Hypothalamus (tissue), 51 donors: ENCODE data around the gene CCDC141.
A peak's percentile ranks its signal among the peaks of the same experiment; 100 is the strongest.

ENCODE experiments used
- DNase-seq, 51 donors: peaks; one replicate each; lab custom pipeline; 2025; lab: John Stamatoyannopoulos, UW

The CCDC141 gene

DNA sequence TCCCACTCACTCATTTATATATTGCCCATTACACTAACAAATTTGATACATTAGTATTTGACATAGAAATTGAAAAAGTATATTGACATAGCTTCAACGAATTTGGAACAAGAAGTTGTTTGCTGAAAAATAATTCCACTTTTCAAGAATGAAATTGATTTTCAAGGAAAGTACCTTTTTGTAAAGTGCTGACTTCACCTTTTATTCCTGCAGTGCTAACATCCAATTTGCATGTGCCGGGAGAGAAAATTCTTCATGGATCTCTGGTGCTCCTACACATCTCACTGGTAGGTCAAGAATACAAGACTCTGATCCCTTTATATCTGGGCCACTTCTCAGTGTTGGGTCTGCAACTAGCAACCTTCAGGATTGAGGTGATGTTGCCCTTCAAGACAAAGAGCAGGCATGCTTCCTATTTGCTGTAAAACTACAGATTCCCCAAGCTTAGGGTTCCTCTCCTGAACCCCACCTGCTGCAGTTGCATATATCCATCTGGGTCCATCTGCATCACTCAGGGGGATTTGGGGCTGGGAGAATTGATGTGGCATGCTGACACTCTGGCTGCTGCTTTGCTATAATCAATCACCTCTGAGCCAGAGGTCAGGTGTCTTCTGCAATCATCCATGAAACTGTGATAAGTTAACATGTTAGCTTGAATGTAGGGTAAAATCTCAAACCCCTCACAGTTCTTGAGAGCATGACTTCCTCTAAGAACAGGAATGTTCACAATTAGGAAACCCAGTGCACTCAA lies 134.3 kb downstream of the CCDC141 start:
- DNase-seq = no peak

DNA sequence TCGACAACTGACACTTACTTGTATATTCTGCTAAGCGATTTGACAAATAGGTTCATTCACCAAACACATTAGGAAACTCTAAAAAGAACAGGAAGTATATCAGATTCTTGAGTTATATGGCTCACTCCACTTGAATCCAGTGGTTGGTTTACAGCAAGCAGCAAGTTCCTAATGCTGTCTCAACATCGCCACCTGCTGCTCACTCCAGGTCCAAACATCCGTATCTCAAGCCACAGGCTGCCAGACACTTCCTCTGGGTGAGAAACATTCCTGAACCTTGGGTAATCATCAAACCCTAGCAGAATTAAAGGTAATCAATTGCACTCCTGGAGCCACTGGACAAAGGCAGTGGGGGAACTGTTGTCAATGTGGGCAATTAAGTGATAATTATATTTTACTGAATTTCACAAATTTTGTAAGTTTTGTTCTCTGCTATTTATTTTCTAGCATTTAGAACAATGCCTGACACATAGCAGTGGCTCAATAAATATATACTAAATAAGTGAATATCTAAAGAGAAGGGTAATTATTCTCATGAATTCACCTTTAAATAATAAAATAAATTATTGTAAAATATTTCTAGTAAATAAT lies 135.6 kb downstream of the CCDC141 start:
- DNase-seq = peak in 45 of 51 donors; percentile 0 to 83 (median 38)

DNA sequence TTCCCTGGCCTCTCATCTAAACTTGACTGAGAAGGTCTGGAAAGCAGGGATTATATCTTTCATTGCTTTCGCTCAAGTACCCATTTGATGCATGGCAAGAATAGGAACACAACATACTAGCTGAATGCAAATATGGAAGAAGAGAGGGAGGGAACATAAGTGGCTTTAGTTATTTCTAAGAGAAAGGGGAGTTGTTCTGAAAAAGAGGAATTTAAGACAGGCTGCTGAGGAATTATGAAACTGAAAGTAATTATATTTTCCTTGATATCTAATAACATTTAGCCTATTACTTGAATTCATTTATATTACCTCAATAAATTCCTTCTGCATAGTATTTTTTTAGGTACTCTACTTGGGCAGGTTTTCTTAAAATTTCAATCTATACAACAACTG lies 136.9 kb downstream of the CCDC141 start:
- no peak for DNase-seq

DNA sequence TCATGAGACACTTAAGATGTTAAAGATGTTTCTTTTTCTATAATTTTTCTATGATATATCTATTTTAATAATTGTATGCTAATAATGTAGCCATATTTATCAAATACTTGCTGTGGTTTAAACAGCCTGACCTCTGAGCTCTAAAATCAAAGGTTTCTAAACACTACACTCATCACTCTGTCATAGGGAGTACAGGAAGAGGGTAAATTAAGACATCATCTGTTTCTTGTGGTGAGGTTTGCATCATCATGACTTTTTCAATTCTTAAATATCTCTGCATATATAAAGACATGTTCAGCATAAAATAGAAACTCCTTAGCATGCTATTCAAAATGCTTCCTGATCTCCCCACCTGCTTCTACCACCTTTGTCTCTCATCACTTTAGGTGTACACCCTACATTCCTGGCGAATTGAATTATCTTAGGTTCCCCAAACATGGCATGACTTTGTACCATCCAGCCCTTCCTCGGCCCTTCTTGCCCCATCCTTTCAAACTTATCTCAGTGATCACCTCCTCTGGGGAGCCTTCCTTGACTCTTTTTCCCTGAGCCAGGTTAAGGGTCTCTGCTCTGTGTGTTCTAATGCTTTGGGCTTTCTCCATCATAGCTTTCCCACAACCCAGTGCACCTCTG lies 137.4 kb downstream of the CCDC141 start:
- DNase-seq = no peak

DNA sequence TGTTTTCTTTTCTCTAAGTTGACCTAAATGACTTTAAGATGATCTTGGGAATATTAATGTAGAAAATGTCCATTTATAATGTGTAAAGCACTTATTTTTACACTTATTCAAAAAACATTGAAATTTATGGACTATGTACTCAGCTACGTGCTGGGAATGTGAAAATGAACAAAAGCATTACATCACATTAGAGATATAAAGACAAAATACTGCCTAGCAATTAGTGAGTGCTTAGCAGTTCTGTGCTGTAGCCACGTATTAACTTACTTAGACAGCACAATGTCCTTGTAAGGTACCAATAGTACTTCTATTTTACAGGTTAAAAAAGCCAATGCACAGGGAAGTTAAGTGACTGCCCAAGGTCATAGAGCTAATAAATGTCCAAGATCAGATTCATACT lies 138.9 kb downstream of the CCDC141 start:
- DNase-seq = no peak

DNA sequence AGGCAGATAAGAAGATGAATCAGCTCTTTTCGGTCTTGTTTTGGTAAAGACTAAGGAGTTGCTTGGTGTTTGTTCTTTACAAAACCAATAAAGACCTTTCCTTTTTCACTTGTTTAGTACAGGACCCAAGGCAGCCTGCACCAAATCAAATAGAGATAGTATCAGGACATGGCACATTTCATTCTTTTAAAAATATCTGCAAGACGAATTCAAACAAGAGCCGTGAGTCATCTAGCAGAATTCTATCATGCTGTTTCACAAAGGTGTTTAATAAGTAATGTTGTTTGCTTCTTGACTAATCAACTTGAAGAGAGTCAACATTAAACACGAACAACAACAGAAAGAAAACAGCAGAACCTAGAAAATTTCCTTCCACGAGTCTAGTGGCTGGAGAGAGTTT lies 139.9 kb downstream of the CCDC141 start:
- DNase-seq = no peak

DNA sequence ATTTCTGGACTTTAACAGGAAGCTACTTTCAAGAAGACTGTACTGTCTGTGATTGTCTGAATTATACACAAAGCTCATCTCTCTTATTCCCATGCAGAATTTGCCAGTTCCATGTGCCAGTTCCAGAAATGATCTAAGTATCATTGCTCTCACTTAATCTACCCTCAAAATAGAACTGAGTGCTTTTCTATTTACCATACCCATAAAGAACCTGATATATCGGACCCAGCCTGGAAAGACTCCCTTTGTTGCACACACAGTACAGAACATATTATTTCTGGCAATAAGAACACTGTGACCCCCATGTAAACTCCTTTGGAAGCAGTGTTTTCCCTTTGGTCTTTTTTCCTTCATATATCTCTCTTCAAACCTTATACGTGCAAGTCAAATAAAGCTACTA lies 140.4 kb downstream of the CCDC141 start:
- DNase-seq = no peak

DNA sequence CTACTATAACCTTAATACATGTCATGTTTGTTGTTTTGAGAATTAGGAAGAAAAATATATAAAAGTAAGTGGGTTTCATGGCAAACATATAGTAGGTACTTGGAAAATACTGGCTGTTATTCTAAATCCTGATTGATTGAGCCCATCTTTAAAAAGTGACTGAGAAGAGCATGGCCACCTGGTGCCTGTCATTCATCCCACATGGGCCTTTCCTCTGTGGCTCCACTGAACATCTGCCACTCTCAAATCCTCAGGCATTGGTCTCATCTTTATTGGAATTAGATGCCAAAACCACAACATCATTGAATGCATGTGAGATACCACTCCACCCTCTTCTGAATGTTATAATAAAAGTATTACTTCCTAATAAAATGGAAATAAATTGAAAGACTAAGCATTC lies 141.1 kb downstream of the CCDC141 start:
- no peak for DNase-seq

DNA sequence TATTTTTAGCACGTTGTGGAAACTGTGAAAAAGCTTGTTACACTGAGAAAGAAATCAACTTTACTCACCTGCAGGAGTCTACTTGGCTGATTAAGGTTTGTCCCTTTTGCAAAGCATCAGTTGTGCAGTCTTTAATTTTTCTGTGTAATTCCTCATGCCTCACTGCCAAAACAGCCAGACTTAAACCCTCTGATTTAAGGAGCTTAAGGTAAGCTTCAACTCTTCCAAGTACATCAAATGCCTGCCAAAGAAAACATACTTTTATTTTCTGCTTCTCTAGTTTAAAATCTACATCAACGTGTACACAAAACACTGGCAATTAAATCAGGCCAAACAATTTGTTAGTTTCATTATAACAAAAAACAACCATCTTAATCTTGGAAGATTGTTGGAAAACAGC lies 144.7 kb downstream of the CCDC141 start:
- DNase-seq = no peak

DNA sequence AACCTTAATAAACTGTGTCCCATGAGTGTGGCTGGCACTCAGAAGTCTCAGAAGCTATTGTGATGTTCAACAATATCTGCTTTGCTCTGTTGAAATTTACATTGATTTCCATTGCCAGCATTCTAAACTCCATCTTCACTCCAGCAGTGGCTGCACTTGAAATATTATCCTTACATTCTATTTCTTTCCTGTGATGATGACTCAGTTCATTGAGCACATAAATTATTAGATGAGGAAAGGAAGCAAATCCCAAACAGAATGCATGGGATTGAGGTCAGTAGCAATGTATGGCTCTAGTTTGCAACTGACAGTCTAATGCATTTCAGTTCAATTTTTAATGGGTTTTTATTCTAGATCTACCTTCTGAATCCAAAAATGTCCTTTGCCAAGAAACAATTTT lies 150.3 kb downstream of the CCDC141 start:
- DNase-seq = no peak

DNA sequence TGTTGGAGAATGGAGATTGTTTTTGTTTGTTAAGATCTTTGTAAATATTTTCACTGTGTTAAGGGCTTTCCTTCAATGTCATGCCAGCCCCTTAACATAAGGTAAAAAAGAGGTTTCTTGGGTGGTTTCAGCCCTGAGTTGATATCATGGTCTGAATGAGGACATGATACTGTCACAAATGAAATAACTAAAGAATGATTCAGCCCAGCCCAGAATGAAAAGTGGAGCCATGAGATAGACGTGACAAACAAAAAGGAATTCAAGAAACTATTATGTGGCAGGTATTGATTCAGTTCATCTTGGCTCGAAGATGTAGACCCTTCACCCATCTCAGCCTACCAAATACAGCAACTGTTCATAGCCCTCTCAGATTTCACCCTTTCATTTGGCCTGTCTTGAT lies 154.1 kb downstream of the CCDC141 start:
- DNase-seq = no peak

DNA sequence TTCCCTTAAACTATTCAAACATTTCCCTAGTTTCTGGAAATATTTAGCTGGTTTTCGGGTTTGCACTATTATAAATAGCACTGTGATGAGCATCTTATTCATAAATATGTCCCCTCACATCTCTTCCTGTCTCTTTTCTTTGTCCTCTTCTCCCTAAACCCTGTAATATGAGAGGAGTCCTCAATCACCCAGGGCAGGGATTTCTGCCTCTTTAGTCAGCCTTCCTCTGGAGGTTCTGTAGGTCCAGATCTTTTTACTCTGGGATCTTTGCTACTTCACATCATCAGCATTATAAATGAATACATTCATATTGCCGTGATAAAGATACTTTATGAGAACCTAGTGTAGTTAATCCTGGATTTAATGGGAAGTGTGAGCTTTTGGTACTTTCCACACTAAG lies 154.8 kb downstream of the CCDC141 start:
- DNase-seq = no peak

DNA sequence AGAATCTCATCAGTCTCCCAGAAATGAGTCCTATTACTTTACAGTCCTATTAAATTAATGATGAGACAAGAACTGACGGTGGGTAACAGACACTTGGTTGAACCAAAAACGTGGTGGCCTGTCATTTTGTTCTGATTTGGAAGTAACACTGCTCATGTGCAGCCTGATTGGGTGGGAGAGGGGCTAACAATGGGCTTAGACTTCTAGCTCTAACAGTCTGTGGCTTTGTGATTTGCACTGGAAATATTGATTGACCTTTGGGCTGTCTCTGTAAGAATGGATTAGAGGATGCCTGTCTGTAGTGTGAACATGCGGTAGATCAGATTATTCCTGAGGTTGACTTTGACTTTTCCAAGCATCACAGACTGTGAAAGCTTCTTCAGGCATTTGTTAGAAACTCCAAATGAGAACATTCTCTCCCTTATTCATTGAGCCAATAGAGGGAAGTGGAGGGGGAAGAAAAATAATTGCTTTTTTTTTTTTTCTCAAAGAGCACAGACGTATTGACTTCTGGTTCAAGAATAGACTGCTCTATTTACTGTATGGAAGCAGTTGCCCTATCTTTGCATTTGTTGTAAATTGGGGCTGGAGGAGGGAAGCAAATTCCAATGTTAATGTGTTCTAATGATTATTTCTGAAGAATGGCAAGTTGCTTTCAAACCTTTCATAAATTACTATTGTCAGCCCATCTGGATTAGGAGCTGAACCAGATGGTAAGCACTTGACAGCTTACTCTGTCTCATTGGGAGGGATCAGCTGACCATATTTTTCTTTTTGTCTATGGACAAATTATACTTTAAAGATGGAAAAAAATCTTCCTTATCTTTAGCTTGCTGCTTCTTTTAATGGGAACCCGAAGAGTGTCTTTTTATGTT lies 156.9 kb downstream of the CCDC141 start:
- DNase-seq = no peak

DNA sequence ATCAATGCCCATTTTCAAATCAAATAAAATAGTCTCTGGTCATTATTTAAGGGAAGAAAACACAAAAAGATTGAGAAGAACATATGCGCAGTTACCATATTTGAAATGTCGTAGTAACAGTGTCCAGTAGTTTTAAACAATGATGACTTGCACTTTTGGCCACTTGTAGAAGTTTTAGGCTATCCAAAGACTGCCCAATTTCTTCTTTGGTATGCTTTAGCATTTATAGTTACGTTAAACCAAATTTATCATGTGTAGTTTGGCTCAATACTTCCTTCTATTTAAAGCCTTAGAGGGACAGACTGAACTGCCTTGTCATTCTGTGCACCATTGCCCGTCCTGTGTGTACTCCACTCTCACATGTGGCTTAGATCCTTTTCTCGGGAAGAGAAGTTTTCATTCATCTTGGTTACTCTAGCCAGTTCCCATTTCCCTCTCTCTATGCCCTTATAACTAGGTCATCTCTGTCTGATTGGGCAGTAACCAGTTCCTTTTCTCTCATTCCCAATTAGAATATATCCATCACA lies 157.9 kb downstream of the CCDC141 start:
- DNase-seq = no peak

DNA sequence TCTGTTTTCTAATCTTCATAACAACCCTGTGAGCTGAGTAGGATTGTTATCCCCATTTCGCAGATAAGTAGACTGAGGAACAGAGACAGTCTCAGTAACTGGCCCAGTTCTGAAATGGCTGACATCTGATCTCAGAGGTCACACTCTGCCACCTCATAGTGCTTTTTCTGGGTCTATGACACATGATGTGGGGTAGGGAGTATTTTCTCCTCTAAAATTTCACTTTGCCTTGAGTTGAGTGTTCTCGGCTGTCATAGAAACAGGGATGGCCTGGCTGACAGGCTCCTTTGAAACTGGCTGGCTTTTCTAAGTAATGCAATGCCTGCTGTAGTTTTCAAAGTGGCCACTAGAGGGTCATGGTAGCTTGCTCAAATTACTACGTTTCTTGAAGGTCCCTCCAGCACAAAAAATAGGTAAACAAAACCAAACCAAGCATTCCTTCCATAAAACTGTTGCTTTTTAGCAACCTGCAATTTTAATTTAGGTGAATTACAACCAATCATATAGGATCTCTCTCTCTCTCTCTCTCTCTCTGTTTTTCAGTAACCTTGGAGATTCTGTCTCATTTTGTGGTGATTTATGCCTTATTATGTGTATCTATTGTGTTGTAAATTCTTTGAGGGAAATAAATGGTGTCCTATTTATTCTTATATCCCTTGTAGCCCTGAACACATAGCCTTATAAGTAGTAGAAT lies 158.5 kb downstream of the CCDC141 start:
- peak in 28 of 51 donors; percentile 2 to 71 (median 27) for DNase-seq

DNA sequence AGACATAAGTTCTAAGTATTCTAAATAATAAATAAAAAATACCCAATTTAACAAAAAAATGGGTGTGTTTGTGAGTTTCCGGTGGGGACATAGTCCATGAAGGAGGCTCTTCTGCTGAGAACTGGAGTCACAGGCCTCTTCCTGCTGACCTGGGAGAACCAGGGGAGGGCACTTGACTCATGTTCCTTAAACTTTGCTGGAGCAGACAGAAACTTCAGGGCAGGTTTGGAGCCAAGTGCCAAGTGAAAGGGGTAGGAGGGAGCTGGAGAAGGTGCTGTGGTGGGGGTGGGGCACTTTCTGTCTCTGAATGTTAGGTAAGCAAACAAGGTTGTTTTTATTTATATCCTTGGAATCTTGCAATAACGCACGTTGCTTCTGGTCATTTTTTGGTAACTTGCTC lies 163.9 kb downstream of the CCDC141 start:
- no peak for DNase-seq

DNA sequence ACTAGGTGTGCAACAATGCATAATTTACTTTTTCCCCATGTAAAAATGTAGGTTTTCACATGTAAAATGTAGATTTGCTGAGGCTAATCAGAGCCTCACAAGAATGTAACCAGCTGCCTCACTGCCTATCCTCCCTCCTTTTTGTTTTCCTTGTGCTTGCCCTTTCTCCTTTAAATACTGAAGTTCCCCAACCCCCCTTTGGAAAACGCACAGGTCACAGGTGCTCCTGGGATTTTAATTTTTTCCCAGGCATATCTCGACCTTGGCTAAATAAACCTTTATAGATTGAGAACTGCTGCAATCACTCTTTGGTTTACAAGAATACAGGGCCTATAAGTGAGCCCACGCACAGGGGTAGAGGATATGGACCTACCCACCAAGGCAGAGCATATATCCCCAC lies 165.5 kb downstream of the CCDC141 start:
- DNase-seq = no peak

DNA sequence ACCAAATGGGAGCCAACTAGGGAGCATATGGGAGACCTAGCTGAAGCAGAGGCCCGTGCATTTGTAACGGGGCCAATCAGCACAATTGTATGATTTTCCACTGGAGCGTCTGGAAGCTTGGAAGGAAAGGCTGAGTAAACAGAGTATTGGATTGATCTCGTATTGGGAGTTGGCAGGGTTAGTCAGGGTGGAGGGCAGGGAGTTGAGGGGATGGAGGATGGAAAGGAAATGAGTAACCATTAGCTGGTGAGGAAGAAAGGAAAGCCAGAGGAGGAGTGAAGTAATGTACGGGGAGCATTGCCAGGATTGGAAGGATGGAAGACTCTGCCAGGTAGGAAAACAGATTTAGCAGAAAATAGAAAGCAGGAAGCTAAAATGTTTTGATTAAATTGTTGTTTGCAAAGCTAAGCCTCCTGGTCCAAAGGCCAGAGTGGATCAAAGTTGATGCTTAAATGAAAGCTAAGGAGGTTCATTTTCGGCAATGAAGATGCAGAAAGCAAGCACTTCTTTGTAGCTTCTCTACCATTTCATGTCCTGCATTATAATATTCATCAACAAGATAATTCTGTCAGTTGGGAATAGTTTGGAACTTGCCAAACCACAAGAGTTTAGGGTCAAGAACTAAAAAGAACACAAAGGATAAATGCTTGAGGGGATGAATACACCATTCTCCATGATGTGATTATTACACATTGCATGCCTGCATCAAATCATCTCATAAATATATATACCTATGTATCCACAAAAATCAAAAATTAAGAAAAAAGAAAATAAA lies 167.1 kb downstream of the CCDC141 start:
- DNase-seq = no peak

DNA sequence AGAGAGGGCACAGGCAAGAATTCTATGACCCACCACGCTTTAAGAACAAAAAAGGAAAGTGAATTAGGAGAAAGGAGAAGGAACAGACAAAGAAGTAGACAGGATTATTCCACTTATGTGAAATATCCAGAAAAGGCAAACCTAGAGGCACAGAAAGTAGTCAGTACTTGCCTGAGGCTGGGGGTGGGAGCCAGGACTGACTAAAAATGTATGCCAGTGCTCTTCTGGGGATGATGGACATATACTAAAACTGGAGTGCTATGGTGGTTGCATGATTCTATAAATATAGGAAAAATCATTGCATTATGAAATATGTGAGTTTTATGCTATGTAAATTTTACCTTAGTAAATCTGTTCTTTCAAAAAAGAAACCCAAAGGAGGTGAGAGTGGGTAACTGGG lies 168.9 kb downstream of the CCDC141 start:
- no peak for DNase-seq

DNA sequence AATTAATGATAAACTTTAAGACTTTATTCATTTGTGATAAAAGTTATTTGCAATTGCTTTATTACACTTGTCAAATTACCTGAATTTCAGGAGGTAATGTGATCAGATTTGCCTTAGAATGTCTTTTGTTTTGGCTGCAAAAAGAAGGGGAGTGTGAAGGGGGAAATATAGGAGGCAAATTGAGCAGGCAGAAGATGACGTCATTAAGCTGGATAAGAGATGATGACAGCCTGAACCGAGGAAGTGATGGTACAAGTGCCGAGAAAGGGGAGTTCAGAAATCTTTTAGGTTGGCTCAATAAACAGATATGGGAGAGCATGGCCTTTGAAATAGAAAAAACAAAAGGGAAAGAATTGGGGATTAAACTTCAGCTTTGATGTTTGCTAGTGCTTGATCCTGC lies 169.7 kb downstream of the CCDC141 start:
- no peak for DNase-seq
